Endothelial cell (in vitro differentiated cells): ENCODE measurements around the gene LEKR1. TPM values are rescaled to one million over a fixed set of nuclear protein-coding genes. Genes with fewer than 3 reads are reported as not detected.

Source experiments
- DNase-seq: peaks from one replicate; pipeline ENCODE4 v3.0.0; 2021; ENCODE audit warnings: low spot score
- H3K27ac Mint-ChIP-seq: one replicate; pipeline ENCODE4 v1.8.0; 2021; ENCODE audit warnings: mixed read lengths, inconsistent platforms; ENCODE audit not compliant: unreplicated experiment
- H3K27me3 Mint-ChIP-seq: one replicate; pipeline ENCODE4 v1.8.0; 2021; ENCODE audit warnings: mild to moderate bottlenecking, moderate library complexity, mixed read lengths, inconsistent platforms; ENCODE audit not compliant: unreplicated experiment
- H3K36me3 Mint-ChIP-seq: one replicate; pipeline ENCODE4 v1.8.0; 2021; ENCODE audit warnings: mild to moderate bottlenecking, low read depth, mixed read lengths, inconsistent platforms; ENCODE audit not compliant: unreplicated experiment
- H3K4me1 Mint-ChIP-seq: one replicate; pipeline ENCODE4 v1.8.0; 2021; ENCODE audit warnings: mild to moderate bottlenecking, mixed read lengths, inconsistent platforms; ENCODE audit not compliant: unreplicated experiment
- H3K4me3 Mint-ChIP-seq: one replicate; pipeline ENCODE4 v1.8.0; 2021; ENCODE audit warnings: mild to moderate bottlenecking, mixed read lengths, inconsistent platforms; ENCODE audit not compliant: unreplicated experiment
- H3K9me3 Mint-ChIP-seq: one replicate; pipeline ENCODE4 v1.8.0; 2021; ENCODE audit warnings: mixed read lengths, inconsistent platforms; ENCODE audit not compliant: unreplicated experiment
- total RNA-seq: library from RNA; stranded (reverse); fragmentation: NEBNext Ultra II Directional; extraction: Animal tissue kit (Norgen Biotek cat#: 25700); gene quantifications from one replicate; pipeline ENCODE4 v1.2.1, GENCODE V29; 2021; ENCODE audit not compliant: unreplicated experiment
- TF ChIP-seq, protein P1 (sequence below): fragments of 200-600 bp; sonication (generic); IDR thresholded peaks from one replicate; pipeline ENCODE4 v1.5.0; 2021; ENCODE audit warnings: antibody characterized with exemption; ENCODE audit not compliant: unreplicated experiment

LEKR1 gene
- total RNA-seq, 1 donor from 2014 or later, result 0.18 TPM

DNA sequence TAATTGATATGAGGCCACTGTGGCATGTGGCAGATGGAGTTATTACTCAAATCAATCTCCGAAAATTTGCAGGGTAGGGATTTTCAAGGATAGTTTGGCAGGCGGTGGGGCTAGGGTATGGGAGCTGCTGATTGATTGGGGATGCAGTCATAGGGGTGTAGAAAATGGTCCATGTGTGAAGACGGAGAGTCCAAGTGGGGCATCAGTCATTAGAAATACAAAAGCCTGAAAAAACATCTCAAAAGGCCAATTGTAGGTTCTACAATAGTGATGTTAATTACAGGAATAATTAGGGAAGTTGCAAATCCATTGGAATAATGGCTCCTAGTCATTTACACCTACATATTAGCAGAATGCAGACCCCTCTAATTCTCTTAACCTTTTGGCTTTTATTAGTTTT, 4.9 kb downstream of the LEKR1 start:
- Mint-ChIP-seq H3K27ac (no peak overlapping the region), H3K27me3 (peaks cover 7% of the 10 kb centered on the region), H3K36me3 (no peaks in the 10 kb centered on the region), H3K4me3 (no peak overlapping the region), H3K9me3 (no peaks in the 10 kb centered on the region), H3K4me1 (peaks cover 12% of the 10 kb centered on the region)
- no peak for DNase-seq
- TF ChIP-seq, protein P1, sequence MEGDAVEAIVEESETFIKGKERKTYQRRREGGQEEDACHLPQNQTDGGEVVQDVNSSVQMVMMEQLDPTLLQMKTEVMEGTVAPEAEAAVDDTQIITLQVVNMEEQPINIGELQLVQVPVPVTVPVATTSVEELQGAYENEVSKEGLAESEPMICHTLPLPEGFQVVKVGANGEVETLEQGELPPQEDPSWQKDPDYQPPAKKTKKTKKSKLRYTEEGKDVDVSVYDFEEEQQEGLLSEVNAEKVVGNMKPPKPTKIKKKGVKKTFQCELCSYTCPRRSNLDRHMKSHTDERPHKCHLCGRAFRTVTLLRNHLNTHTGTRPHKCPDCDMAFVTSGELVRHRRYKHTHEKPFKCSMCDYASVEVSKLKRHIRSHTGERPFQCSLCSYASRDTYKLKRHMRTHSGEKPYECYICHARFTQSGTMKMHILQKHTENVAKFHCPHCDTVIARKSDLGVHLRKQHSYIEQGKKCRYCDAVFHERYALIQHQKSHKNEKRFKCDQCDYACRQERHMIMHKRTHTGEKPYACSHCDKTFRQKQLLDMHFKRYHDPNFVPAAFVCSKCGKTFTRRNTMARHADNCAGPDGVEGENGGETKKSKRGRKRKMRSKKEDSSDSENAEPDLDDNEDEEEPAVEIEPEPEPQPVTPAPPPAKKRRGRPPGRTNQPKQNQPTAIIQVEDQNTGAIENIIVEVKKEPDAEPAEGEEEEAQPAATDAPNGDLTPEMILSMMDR, result no peak

DNA sequence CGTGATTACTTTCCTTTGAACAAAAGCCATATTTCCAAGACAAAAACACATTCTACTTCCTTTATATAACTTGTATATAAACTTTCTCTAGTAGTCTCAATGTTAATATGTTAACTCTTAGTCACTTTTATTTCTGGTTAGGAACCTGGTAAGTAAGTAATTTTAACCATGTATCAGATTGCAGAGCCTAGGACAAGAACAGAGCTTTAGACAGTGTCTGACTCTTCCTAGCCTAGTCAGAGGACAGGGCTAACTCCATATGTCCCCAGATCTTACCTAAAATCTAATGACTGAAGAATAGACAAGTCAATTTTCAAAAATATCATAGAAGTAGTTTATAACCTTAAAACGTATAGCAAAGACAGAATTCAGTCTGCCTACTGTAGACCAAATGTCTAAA, 8.3 kb downstream of the LEKR1 start:
- TF ChIP-seq, protein P1, result no peak
- H3K9me3 Mint-ChIP-seq, result no peaks in the 10 kb centered on the region
- DNase-seq, result no peak
- H3K27ac Mint-ChIP-seq, result no peak overlapping the region
- peaks cover under 1% of the 10 kb centered on the region for H3K27me3 Mint-ChIP-seq
- no peak overlapping the region for H3K4me3 Mint-ChIP-seq
- H3K4me1 Mint-ChIP-seq, result no peaks in the 10 kb centered on the region
- no peaks in the 10 kb centered on the region for H3K36me3 Mint-ChIP-seq

DNA sequence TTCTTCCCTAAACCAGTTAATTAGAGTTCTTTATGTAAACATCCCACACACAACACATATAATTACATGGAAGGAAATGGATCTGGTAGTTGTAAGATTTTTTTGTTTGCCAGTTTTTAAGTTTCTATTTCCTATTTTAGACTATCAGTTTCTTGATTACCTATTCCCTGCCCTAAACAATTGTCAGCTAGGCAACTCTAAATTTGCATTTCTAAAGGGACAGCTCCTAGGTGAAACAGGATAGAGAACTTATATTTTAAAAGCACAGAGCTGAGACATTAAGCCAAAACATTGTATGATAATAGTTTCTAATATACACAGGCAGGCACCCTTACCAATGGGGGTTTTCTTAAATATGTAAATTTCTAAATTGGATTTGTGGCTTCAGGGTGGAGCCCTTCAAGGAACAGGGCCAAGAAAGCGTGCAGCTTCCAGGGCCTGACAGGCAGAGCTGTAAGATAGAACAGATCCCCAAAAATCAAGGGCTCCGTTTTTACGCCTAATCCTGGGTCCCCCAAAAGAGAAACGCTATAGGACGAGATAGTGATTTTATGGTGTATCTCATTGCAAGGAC, 8.9 kb downstream of the LEKR1 start:
- no peaks in the 10 kb centered on the region for H3K27me3 Mint-ChIP-seq
- no peak for DNase-seq
- no peaks in the 10 kb centered on the region for H3K36me3 Mint-ChIP-seq
- H3K9me3 Mint-ChIP-seq, result no peaks in the 10 kb centered on the region
- TF ChIP-seq, protein P1, result no peak
- no peak overlapping the region for H3K27ac Mint-ChIP-seq
- H3K4me1 Mint-ChIP-seq, result no peaks in the 10 kb centered on the region
- H3K4me3 Mint-ChIP-seq, result no peak overlapping the region

DNA sequence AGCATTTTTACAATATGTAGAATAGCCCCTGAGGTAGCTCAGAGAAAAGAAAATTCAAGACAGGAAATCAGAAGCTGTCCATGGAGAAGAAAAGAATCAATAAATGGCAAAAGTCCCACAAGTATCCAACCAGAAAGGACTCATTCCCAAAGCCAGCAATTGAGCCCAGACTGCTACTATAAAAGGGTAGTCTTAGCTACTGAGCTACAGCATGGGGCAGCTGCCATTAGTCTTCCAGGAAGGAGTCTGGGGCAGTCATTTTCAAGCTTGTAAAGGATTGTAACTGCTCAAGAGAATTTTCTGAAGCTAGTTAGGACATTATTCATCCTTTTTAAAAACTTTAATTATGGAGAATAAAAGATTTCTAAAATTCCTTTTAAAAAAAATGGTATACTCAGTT, 10.5 kb downstream of the LEKR1 start:
- H3K4me1 Mint-ChIP-seq, result no peaks in the 10 kb centered on the region
- H3K27me3 Mint-ChIP-seq, result no peaks in the 10 kb centered on the region
- no peaks in the 10 kb centered on the region for H3K9me3 Mint-ChIP-seq
- H3K4me3 Mint-ChIP-seq, result no peak overlapping the region
- no peak for DNase-seq
- TF ChIP-seq, protein P1, result no peak
- no peak overlapping the region for H3K27ac Mint-ChIP-seq
- no peaks in the 10 kb centered on the region for H3K36me3 Mint-ChIP-seq

DNA sequence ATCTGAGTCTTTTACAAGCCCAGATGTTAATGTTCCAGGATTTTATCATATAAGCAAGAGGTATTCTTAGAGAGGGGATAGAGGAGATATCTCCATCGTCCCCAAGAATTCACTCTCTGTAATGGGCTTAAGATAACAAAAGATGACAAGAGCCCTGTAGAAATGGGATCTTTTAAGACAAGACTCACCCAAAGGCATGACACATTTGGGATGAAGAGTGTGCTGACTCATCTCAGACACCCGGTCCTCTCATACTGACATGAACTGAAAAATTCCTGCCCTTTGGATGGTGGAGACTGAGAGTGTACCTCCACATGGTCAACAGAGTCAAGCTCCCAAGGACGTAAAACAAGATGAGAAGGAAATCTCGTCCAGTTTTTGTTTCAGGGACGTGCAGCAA, 11.0 kb downstream of the LEKR1 start:
- TF ChIP-seq, protein P1, result no peak
- no peaks in the 10 kb centered on the region for H3K9me3 Mint-ChIP-seq
- no peak overlapping the region for H3K27ac Mint-ChIP-seq

More for the DNA sequence above, 11.0 kb downstream of the LEKR1 start:
- no peak overlapping the region for H3K4me3 Mint-ChIP-seq
- no peaks in the 10 kb centered on the region for H3K36me3 Mint-ChIP-seq
- H3K27me3 Mint-ChIP-seq, result no peaks in the 10 kb centered on the region
- DNase-seq, result no peak
- no peaks in the 10 kb centered on the region for H3K4me1 Mint-ChIP-seq
